LoVo (cell line): Measurements from ENCODE around the gene ANKRD13C.
"Not testable (repeated sequence)": the region's sequence is repeated elsewhere in the genome, so short reads cannot be mapped to it uniquely, and the experiment has no call there.

Experiments used
- DNase-seq: peaks from one replicate; pipeline ENCODE4 v3.0.0-alpha.2; 2016; ENCODE audit warnings: low spot score

ANKRD13C gene

GRCh38 chr1:70354332-70355110, at the start of gene ANKRD13C:
Gene ANKRD13C (minus strand): TSS chr1:70354722. CDS start chr1:70354408, 314 bp downstream.
- DNase-seq = peak; percentile 93

GRCh38 chr1:70403759-70404158, 49.2 kb upstream of the ANKRD13C start:
- no peak for DNase-seq

GRCh38 chr1:70401974-70402373, 47.5 kb upstream of the ANKRD13C start:
- DNase-seq = no peak

GRCh38 chr1:70400335-70400734, 45.8 kb upstream of the ANKRD13C start:
- no peak for DNase-seq

GRCh38 chr1:70397013-70397412, 42.5 kb upstream of the ANKRD13C start:
- no peak for DNase-seq

- no peak for DNase-seq
Measured at GRCh38 chr1:70396607-70397006, 42.1 kb upstream of the ANKRD13C start.

GRCh38 chr1:70392626-70393025, 38.1 kb upstream of the ANKRD13C start:
- no peak for DNase-seq

GRCh38 chr1:70387507-70387906, 33.0 kb upstream of the ANKRD13C start:
- DNase-seq = no peak

GRCh38 chr1:70386121-70386520, 31.6 kb upstream of the ANKRD13C start:
- no peak for DNase-seq

- no peak for DNase-seq
Measured at GRCh38 chr1:70385477-70385876, 31.0 kb upstream of the ANKRD13C start.

- DNase-seq = no peak
Measured at GRCh38 chr1:70384542-70384941, 30.0 kb upstream of the ANKRD13C start.

- no peak for DNase-seq
Measured at GRCh38 chr1:70383483-70383882, 29.0 kb upstream of the ANKRD13C start.

GRCh38 chr1:70382682-70383081, 28.2 kb upstream of the ANKRD13C start:
- DNase-seq = no peak

GRCh38 chr1:70376196-70376595, 21.7 kb upstream of the ANKRD13C start:
- DNase-seq = no peak

- DNase-seq = peak; percentile 22
Measured at GRCh38 chr1:70373580-70373979, 19.1 kb upstream of the ANKRD13C start.

GRCh38 chr1:70372426-70372825, 17.9 kb upstream of the ANKRD13C start:
- DNase-seq = no peak

- not testable (repeated sequence) for DNase-seq
Measured at GRCh38 chr1:70371586-70371985, 17.1 kb upstream of the ANKRD13C start.

- not testable (repeated sequence) for DNase-seq
Measured at GRCh38 chr1:70367397-70367796, 12.9 kb upstream of the ANKRD13C start.

GRCh38 chr1:70366997-70367396, 12.5 kb upstream of the ANKRD13C start:
- DNase-seq = peak; percentile 24

GRCh38 chr1:70366425-70366952, 12.0 kb upstream of the ANKRD13C start:
- not testable (repeated sequence) for DNase-seq

- no peak for DNase-seq
Measured at GRCh38 chr1:70364439-70364838, 9.9 kb upstream of the ANKRD13C start.

- DNase-seq = no peak
Measured at GRCh38 chr1:70361727-70362398, 7.3 kb upstream of the ANKRD13C start.

- DNase-seq = no peak
Measured at GRCh38 chr1:70360321-70360720, 5.8 kb upstream of the ANKRD13C start.
